ENCODE data around the gene TMEM131.

GRCh38 chr2:97734061-97735051 is 261.4 kb downstream of the TMEM131 start:
- TF ChIP-seq CTCF (conservative IDR thresholded peaks at IDR 0.05): no peak
- TF ChIP-seq ZFX (IDR thresholded peaks at IDR 0.05): no peak
